ENCODE measurements around the gene ATOSA.

Gene ATOSA

GRCh38 chr15:52652984-52653383 lies 26.2 kb downstream of the ATOSA start:
- DNase-seq (ENCODE audit: low spot score): no peak

GRCh38 chr15:52652286-52652685 lies 26.9 kb downstream of the ATOSA start:
- DNase-seq (ENCODE audit: low spot score): no peak

GRCh38 chr15:52651868-52652267 lies 27.3 kb downstream of the ATOSA start:
- peak; percentile 41 for DNase-seq (ENCODE audit: low spot score)

GRCh38 chr15:52651114-52651513 lies 28.1 kb downstream of the ATOSA start:
- no peak for DNase-seq (ENCODE audit: low spot score)

GRCh38 chr15:52649686-52650085 lies 29.5 kb downstream of the ATOSA start:
- no peak for DNase-seq (ENCODE audit: low spot score)

- DNase-seq (ENCODE audit: low spot score): no peak
These were observed 33.3 kb downstream of the ATOSA start for GRCh38 chr15:52645916-52646315.

GRCh38 chr15:52642386-52643361 lies 36.5 kb downstream of the ATOSA start:
- DNase-seq (ENCODE audit: low spot score): no peak

GRCh38 chr15:52636459-52636858 lies 42.7 kb downstream of the ATOSA start:
- no peak for DNase-seq (ENCODE audit: low spot score)

GRCh38 chr15:52635908-52636307 lies 43.3 kb downstream of the ATOSA start:
- no peak for DNase-seq (ENCODE audit: low spot score)
